ENCODE data around the gene DNPEP. TPM values are rescaled to one million over a fixed set of nuclear protein-coding genes. Genes with fewer than 3 reads are reported as not detected.

Gene DNPEP
- total RNA-seq: 86.6 TPM

DNA sequence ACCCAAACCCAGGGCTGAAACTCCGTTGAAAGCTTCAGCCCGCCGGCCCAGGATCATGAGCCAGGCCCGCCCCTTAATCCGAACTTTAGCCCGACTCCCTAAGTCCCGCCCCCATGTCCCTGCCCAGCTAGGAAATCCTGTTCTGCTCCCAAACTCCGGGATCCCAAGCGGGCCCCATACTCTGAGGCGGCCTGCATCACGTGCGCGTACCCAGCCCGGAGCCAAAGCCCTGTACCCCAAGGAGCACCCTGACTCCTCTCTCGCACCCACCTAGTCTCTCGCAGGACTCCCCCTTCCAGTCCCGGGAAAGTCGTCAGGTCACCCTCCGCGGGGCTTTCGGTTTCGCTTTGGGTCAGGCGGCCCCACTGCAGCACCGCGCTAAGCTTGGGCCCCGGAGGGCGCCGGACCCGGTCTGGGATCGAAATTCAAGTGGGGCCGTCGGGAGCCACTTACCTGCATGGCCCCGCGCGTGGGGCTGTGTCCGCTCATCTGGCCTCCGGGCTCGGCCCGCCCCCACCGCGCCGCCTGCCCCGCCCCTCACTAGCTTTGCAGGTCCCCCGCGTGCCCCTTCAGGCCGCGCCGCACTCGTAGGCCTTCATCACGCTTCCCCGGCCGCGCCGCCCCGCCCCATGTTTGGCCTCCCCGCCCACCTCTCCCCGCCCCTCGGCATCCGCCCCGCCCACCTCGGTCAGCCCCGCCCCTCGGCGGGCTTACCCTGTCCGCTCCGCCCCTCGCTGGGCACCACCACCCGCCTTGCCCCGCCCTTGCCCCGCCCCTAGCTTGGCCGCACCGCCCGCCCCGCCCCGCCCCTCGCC is at the start of gene DNPEP:
Gene DNPEP, minus strand, starts transcription at position 607 of the 815 bp plus-strand sequence. Its CDS starts 118 bp downstream, at position 489.
- DNase-seq (ENCODE audit: low spot score): peak; percentile 96

DNA sequence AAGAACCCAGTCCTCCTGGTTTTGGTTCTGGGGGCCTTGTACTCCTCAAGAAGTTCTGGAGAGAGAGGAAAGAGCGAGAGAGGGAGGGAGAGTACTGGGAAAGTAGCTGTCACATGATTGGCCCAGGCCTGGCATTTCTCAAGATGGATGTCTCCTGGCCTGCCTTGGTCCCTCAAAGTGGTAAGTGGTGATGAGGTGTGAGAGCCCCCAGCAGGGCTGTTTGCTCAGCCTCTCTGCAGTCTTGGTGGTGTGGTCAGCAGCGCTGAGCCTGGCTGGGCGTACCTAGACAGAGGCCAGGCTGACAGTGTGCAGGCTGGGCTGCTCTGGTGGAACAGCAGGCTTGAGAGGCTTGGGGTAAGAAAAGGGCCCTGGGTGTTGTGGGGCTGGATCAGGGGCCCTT is 49.4 kb upstream of the DNPEP start:
- no peak for DNase-seq (ENCODE audit: low spot score)

DNA sequence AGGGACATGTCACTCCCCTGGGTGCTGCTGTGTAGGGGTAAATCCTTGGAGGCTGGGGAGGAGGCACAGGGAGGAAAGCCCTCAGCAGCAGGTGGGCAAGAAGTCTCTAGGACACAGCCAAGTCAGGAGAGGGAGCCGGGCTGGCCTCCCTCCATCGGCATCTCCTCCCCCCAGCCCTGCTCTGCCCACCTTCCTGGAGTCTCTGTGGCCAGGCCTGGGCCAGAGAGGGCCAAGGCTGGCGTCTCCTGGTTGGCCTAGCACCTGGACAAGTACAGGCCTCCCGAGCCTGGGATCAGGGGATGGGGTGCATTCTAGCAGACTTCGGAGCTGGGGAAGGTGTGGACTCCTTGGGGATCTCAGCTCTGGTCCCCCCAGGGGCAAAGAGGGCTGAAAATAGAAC is 48.8 kb upstream of the DNPEP start:
- DNase-seq (ENCODE audit: low spot score): no peak

DNA sequence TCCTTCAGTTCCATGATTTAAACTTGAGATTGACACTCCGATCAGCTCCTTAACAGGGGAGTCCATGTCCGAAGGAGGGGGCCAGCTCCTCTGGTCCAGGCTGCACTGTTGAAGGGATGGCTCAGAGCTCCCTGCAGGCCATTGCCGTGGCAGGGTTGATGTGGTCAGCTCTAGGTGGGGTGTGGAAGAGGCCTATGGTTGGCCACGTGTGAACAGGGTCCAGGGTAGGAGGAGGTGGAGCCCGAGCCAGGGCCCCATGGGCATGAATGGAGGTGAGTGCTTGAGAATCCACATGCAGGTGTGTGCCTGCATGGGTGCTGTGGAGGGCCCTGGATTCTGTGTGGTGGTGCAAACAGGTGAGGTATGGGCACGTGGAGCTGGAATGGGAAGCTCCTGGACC is 48.0 kb upstream of the DNPEP start:
- no peak for DNase-seq (ENCODE audit: low spot score)

DNA sequence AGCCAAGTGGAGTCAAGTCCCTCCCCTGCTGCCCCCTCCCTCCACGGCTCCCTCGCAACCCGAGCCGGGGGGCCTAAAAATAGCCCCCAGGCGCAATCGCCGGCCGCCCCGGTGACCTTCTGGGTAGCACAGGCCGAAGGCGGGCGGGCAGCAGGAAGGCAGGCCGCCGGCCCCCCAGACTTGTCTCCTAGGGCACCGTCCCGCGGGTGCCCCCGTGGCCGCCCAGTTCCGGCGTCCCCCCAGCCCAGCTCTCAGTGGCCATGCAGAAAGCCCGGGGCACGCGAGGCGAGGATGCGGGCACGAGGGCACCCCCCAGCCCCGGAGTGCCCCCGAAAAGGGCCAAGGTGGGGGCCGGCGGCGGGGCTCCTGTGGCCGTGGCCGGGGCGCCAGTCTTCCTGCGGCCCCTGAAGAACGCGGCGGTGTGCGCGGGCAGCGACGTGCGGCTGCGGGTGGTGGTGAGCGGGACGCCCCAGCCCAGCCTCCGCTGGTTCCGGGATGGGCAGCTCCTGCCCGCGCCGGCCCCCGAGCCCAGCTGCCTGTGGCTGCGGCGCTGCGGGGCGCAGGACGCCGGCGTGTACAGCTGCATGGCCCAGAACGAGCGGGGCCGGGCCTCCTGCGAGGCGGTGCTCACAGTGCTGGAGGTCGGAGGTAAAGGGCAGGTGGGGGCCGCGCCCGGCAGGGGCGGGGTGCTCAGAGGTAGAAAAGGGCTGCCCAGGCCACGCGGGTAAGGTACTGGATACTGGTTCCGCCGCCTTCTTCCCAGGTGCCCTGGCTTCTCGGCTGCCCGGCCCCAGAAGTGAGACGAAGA is 47.2 kb upstream of the DNPEP start, which contains the start of gene SPEG:
Gene SPEG, plus strand, starts transcription at position 126 of the 808 bp plus-strand sequence. Its CDS starts 135 bp downstream, at position 261.
- no peak for DNase-seq (ENCODE audit: low spot score)

DNA sequence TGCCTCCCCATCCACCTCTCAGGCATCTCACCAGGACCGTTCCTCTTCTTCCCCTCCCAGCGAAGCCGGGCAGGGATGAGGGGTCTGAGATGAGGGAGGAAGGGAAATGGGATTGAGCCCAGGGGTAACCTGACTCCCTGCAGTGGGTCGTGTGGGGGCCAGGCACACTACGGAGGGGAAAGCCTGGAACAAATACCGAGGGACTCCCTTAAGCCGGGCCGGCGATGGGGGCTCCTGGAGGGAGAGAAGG is 46.7 kb upstream of the DNPEP start:
- DNase-seq (ENCODE audit: low spot score): no peak

DNA sequence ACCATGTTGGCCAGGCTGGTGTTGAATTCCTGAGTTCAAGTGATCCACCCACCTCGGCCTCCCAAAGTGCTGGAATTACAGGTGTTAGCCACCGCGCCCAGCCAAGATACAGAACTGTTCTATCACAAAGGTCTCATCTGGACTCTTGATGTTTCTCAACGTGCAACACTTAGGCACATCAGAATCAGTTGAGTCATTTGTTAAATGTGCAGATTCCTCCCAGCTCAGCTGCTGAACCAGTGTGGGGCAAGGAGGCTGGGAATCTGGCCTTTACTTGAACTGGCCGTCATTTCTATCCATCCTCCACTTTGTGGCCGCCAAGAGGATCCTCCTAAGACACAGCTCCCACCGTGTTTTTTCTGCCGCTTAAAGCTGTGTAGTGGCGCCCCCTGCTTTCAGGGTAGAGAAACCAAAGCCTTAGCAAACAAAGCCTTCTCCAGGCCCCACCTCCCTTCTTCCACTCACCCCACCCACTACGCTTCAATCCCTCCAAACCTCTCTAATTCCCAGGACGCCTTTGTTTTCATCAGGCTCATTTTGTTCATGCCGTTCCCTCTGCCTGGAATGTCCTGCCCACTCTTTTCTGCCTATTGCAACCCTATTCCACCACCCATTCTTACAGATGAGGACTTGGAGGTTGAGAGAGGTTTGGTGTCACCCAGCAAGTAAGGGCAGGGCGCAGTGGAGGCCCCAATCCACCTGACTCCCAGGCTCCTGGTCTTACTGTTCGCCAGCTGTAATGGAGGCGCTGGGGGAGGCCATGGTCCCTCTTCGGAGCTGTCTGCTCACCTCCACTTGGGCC is 46.2 kb upstream of the DNPEP start:
- DNase-seq (ENCODE audit: low spot score): no peak

DNA sequence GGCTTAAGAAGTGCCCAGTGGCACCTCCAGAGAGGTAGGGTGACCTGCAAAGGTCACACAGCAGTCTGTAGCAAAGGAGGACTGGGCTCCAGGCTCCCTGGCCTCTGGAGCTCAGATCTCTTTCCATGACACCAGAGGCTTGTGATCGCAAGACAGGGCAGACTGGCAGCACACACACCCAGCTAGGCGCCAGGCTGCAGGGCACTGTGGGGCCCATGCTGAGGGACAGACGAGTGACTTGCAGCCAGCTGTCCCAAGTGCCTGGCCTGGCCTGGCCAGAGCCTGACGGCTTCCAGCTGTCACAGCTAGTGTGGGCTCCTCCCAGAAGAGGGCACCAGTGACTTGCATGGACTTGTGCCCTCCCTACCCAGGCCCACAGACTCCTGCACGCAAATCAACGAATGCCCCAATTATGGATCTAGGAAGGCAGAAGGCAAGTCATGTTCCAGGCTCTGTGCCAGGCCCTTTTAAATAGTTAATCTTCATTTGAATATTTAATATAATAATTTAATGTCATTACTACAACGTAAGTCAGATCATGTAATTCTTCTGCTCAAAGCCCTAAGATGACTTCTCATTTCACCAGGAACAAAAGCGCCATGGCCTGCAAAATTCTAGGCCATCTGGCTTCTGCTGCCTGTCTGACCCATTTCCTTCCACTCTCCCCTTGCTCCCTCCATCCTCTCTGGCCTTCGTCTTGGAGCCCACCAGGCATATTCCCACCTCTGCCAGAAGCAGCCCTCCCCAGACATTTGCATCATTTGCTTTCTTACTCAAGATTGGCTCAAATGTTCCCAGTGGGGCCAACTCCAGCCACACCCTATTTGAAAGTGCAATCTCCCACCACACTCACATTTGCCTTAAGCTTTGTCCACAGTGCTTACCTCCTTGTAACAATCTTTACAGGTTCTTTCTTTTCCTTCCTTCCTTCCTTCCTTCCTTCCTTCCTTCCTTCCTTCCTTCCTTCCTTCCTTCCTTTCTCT is 43.2 kb upstream of the DNPEP start:
- DNase-seq (ENCODE audit: low spot score): no peak

DNA sequence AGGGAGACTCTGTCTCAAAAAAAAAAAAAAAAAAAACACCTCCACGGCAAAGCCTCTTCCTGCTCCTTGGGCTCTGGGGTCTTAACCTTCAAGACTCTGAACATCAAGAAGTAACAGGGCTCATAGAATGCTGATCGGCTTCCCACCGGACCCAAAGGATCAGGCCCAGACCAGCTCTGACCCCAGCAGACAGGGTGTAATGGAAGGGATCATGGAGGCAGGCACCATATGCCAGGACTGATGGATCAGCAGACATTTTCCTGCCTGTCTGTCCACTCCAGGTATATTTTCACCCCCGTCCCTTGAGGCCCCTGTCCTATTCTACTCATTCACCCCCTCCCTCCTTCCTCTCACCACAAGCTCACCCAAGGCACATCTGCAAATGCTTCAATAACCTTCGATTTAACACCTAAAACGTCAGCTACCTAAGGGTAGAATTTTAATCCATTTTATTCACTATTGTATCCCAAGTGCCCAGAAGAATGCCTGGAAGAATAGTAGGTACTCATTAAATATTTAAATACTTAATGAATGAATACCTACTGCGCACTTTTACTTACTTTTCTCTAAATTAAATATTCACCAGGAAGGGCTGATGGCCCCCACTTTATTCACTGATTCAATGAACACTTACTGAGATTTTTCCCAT is 42.4 kb upstream of the DNPEP start:
- no peak for DNase-seq (ENCODE audit: low spot score)

DNA sequence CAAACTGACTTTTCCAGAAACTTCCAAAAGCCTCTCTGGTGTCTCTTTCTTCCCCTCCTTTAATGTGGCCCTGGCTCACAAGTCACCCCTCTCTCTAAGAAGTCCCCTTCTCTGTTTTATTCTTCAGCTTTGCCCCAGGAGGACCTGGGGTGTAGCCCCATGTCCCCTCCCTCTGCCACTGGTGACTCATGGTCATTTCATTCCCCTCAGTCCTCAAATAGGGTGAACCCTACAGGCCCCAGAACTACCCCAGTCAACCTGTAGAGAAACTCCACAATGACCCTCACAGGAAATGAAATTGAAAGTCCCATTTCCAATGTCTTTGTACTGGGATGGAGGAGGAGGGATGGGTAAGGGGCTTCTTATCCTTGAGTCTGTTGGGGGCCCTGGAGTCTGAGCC is 40.8 kb upstream of the DNPEP start:
- DNase-seq (ENCODE audit: low spot score): no peak

DNA sequence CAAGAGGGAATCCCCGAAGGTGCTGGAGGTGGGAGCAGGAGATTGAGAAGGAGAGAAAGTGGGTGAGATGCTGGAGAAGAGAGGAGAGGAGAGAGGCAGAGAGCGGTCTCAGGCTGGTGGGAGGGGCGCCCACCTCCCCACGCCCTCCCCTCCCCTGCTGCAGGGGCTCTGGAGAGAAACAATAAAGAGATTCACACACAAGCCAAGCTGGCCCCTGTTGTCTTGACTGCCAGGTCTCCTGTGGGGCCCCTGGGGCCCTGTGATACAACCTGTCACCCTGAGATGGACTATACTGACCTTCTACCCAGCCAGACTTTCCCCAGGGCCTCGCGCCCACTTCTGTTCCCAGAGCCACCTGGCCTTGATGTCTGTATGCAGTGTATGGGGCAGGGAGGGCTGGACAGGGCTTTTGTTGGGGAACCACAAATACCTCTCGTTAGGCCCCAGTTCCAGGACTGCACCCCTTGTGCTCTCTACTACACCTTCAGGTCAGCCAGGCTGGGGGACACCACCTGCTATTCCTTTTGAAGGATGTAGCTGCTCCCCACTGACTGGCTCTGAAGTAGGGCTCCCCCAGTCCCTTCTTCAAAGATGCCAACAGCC is 38.9 kb upstream of the DNPEP start:
- no peak for DNase-seq (ENCODE audit: low spot score)

DNA sequence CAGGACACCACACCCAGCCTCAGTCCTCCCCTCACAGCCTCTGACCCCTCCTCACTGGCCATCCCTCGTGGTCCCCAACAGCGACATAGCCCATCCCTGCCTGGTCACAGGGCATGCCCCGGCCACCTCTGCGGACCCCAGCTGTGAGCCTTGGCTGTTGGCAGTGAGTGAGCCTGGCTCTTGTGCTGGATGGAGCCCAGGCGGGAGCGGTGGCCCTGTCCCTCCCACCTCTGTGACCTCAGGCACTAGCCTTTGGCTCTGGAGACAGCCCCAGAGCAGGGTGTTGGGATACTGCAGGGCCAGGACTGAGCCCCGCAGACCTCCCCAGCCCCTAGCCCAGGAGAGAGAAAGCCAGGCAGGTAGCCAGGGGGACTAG is 38.3 kb upstream of the DNPEP start:
- DNase-seq (ENCODE audit: low spot score): no peak

DNA sequence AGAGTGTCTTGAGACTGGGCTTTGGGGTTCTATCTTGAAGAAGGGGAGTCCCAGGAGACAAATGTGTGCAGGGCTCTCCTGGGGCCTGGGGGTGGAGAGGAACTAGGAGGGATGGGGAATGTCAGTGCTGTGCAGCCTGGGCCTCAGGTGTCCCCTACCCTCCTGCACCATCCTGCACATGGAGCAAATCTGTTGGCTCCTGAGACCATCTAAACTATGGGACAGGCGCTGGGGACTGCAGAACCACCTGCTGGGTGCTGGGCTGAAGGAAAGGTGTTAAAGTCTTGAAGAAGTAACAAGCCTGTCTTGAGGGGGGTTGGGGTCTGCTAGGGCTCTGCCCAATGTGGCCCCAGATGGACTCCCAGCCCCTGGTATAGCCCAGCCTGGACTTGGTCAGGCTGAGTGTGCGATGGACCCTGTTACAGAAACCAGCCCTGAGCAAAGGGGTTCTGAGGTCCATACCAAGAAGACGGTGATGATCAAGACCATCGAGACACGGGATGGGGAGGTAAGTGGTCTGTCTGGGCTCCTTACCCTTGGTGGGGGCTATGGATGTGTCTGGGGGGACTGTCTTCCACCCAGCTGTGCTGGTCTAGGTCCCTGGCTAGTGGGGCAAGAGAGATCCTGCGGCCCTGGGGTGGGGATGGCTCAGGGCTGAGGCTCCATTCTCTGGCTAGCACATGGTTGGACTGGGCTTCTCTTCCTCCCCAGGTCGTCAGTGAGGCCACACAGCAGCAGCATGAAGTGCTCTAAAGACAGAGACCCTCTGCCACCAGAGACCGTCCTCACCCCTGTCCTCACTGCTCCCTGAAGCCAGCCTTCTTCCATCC is 37.7 kb upstream of the DNPEP start:
- no peak for DNase-seq (ENCODE audit: low spot score)

DNA sequence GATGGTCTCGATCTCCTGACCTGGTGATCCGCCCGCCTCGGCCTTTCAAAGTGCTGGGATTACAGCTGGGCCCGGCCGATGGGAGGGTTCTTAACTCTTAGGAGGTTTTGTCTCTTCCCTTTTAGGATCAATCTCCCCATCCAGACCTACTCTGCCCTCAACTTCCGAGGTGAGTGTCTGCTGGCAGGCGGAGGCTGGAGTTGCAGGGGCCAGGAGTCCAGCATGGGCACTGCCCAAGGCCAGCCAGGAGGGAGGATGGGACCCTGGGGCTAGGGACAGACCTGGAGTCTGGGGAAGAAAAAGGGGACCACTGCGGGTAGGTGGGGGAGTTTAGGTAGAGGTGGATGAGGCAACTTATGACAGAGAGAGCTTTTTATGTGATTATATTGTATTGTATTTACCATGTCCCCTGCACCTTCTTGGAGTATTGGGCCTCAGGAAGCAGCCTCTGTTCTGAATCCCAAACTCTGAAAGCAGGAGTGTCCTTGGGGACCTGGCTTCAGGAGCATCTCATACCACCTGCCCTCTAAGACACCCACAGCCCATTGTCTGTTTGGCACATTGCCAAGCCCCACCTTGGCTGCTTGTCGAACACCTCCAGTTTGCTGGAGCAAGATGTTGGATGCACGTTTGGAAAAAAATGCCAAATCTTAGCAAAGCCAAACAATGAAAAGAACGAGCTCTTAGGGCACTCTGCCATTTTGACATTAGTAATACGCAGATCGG is 36.1 kb upstream of the DNPEP start:
- DNase-seq (ENCODE audit: low spot score): peak; percentile 43

DNA sequence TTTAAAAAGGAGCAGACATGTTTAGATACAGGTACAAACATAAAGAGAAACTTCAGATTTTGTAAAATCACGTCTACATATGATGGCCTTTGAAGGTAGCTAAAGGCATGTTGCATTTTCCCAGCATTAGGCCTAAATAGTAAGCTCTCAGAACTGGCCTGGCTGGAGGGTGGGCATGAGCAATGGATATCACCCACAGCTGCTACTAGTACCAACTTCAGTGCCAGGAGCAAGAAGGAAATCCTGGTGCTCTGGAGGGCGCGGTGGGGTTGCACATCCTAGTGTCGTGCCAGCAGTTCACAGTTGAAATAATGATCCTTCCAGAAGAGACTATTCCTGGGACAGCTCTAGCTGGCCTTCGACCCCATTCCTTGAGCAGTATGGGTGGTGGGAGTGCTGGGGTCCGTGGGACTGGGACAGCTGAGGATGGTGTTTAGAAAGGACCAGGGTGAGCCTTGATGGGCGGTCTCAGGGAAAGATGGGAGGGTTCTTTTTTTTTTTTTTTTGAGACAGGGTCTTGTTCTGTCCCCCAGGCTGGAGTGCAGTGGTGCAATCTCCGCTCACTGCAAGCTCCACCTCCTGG is 35.3 kb upstream of the DNPEP start:
- peak; percentile 41 for DNase-seq (ENCODE audit: low spot score)

DNA sequence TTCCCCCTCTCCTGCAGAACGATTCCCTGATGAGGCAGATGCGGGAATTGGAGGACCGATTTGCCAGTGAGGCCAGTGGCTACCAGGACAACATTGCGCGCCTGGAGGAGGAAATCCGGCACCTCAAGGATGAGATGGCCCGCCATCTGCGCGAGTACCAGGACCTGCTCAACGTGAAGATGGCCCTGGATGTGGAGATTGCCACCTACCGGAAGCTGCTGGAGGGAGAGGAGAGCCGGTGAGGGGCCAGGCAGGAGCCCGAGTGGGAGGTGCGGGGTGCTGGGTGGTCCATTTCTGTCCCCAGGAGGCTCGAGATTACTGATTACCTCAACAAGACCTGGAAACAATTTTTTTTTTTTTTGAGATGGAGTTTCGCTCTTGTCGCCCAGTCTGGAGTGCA is 33.6 kb upstream of the DNPEP start:
- DNase-seq (ENCODE audit: low spot score): no peak

DNA sequence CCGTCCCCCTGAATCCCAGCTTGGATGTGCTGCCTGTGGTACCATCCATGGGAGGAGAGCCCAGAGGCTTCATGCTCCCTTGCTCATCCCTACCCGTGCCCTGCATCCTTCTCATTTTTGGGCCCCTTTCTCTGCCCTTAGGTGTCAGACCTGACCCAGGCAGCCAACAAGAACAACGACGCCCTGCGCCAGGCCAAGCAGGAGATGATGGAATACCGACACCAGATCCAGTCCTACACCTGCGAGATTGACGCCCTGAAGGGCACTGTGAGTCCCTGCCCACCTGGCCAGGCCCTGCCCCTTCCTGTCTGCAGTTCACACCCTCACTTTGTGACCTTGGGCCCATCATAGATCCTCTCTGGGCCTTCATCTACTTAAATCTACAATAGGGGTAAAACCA is 33.0 kb upstream of the DNPEP start:
- DNase-seq (ENCODE audit: low spot score): no peak

Measured in ureter (tissue), 1 donor.